GM12874 (cell line): ENCODE measurements around the gene ADK.

Experiments
- TF ChIP-seq, protein P1 (sequence below): IDR thresholded peaks from 2 replicates; pipeline ENCODE4 v1.5.1; 2011; ENCODE audit warnings: low read depth, mild to moderate bottlenecking, control low read depth, low read length, moderate library complexity; ENCODE audit not compliant: insufficient read depth

ADK gene

DNA sequence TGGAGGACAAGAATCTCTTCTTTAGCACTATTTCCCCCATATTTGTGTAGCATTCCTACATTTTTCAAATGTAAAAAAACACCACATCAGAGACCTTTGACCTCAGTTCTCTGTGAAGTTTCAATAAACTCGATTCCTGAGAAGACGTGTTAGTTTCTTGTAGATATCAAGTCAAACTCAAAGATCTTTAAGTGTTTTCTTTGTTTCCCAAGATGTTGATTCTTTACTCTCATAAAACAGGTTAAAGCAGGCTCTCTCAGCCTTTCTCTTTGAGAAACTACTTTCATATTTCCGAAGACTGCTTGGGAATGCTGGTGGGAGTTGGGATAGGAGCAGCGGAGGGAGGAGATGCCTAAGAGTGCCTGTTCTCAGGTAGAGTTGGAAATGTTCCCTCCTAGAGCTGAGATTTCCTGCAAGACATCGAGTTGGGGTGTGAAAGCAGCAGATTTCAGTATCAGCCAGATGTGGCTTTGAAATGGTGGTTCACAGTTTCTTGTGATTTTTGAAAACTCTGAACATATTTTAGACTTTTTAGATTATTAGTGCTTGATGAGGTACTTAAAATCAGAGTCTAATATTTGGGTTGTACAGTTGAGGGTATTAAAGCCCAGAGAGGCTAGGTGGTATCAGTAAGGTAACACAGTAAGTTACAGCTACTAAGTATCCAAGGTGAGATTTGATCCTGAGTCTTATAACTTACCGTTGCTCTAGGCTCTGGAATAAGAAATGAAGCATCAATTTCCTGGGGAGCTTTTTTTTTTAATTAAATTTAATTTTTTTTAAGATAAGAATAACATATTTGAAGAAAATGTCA, 13.9 kb downstream of the ADK start:
- TF ChIP-seq, protein P1, sequence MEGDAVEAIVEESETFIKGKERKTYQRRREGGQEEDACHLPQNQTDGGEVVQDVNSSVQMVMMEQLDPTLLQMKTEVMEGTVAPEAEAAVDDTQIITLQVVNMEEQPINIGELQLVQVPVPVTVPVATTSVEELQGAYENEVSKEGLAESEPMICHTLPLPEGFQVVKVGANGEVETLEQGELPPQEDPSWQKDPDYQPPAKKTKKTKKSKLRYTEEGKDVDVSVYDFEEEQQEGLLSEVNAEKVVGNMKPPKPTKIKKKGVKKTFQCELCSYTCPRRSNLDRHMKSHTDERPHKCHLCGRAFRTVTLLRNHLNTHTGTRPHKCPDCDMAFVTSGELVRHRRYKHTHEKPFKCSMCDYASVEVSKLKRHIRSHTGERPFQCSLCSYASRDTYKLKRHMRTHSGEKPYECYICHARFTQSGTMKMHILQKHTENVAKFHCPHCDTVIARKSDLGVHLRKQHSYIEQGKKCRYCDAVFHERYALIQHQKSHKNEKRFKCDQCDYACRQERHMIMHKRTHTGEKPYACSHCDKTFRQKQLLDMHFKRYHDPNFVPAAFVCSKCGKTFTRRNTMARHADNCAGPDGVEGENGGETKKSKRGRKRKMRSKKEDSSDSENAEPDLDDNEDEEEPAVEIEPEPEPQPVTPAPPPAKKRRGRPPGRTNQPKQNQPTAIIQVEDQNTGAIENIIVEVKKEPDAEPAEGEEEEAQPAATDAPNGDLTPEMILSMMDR: no peak

DNA sequence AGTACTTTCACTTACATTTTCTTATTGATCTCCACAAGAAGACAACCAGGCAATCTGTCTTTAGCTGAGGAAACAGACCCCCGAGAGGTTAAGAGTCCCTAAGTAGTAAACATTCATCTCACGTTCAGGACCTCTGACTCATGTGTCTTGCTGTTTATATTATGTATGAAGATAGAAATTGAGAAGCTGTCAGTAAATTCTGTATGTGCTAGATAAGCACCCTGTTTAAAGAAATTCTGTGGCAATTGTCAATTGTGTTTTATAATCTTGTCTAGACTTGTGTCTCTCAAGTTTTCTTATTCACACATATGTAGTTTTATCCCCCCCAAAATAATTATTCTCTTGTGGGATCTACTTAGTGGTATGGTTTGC, 14.5 kb downstream of the ADK start:
- TF ChIP-seq, protein P1: no peak

DNA sequence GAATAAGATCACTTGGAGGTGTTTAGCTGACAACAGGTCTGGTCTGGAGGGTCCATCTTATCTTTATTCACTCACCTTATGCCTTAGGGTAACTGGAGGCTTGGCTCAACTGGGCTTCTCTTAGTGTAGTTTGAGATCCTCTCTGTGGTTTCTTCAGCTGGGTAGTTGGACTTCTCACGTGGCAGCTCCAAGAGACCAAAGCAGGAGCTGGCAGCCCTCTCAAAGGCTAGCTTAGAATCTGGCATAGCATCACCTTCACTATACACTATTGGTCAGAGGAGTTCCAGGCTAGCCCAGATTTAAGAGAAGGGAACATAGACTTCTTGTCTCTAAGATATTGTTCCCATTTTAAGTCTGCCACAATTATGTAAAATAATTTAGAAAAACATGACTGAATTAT, 16.4 kb downstream of the ADK start:
- TF ChIP-seq, protein P1: no peak

DNA sequence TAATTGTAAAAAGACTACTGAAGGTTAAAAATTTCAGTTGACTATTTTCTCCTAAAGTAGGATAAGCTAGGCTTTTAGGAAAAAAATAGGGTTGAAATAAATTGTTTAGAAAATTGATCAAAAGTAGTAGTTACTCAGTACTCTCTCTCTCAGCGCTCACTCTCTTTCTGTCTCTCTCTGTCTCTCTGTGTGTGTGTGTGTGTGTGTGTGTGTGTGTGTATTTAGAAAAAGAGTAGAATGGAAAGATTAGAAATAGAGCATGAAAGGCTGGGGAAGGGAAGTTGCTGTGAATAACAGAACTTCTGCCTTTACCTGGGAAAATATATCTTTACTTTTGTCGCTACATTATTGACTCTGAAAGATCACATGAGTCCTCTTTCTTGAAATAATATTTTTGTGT, 20.6 kb downstream of the ADK start:
- TF ChIP-seq, protein P1: no peak

DNA sequence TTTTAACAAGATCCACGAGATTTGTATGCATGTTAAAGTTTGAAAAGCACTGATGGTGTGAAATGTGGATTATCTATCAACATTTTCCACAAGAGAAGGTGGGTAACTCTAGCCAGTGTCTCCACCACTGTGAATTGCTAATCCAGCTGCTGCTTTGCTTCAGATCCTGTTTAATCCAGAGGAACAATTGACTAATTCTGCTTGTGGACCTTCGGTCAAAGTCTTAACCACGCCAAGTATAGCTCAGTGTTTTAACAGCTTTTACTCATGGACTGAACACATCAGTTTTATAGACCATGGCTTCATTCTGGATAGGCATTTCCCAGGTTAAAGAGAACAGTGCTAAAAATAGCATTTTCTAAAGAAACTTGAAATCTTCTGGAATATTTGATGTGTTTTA, 23.5 kb downstream of the ADK start:
- TF ChIP-seq, protein P1: no peak

DNA sequence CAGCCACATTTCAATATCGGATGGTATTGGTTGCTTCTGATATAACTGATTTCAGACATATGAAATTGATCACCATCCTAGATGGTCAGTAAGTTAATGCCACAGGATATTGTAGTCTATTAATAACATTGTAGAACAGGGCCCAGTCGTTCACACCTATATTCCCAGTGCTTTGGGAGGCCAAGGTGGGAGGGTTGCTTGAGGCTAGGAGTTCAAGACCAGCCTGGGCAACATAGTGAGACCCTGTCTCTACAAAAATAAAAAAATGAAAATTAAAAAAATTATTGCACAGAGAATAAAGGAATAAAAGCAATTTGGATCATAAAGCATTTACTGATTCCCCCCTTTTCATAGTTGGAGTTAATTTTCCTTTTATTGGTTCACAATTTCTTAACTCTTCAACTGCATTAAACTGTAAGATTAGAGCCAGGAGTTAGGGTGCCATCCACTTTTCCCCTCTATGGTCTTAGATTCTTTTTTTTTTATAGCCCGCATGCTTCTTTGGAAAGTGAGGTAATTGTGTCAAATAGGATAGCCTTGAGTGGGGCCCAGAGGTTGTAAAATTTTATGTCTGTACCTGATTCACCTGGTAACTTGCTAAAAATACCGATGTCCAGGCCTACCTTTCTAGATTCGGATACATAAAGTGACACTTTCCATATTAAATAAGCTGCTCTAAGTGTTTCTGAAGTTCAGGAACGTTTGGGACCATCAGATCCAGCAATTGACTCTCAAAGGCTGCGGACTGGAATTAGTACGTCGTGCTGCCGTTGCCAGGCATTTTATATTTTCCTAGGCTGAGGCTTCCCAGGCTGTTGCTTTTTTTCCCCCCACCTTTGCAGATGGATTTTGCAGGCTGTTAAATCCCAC, 24.7 kb downstream of the ADK start:
- TF ChIP-seq, protein P1: no peak

DNA sequence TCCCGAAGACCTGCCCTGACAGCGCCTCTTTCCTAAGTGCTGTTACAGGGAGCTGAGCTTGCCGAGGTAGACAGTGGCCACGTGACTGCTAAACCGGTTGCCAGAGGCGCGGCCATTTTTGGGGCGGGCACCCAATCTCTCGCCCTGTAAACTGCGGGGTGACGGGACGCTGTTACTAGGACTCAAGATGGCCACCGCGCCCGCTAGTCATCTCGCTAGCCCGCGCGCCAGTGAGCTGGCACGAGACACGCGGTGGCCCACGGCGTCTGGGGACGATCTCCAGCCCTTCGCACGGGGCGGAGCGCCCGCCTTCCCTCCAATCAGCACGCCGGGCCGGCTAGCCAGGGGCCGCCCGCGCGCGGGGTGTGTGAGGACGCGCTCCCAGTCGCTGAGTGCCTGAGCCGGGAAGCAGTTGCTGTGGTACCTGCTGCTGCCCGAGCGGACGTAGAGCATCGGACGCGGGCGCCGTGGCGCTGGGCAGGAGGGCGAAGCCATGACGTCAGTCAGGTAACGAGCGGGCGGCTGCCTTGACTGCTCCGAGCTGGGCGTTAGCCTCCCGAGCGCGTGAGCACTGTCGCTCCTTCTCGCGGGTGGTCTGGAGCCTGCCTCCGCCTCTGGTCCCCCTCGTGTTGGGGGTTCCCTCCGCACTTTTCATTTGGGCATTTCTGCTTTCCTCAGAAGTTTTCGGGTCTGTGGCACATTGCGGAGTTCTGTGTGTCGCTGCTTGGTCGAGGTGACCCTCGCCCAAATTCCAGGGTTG, 25.5 kb downstream of the ADK start:
- TF ChIP-seq, protein P1: no peak
